ENCODE data around the gene PNKP.
A peak's percentile ranks its signal among the peaks of the same experiment; 100 is the strongest.

Gene PNKP

GRCh38 chr19:49874503-49875157 lies 7.3 kb upstream of the PNKP start:
- DNase-seq = no peak

GRCh38 chr19:49873834-49874233 lies 6.5 kb upstream of the PNKP start:
- no peak for DNase-seq

- no peak for DNase-seq
These were observed 5.7 kb upstream of the PNKP start for GRCh38 chr19:49873129-49873521.

GRCh38 chr19:49872245-49873128 lies 5.1 kb upstream of the PNKP start:
- no peak for DNase-seq

GRCh38 chr19:49871349-49871985 lies 4.1 kb upstream of the PNKP start:
- DNase-seq = no peak

- peak; percentile 43 for DNase-seq
These were observed 3.0 kb upstream of the PNKP start for GRCh38 chr19:49870309-49870901.

- DNase-seq = peak; percentile 100
These were observed 2.3 kb upstream of the PNKP start for GRCh38 chr19:49869484-49870308.

GRCh38 chr19:49869009-49869483 lies 1.7 kb upstream of the PNKP start:
- DNase-seq = peak; percentile 94

GRCh38 chr19:49864890-49865289 lies 2.5 kb downstream of the PNKP start:
- no peak for DNase-seq

GRCh38 chr19:49863935-49864320 lies 3.4 kb downstream of the PNKP start:
- DNase-seq = no peak

GRCh38 chr19:49863254-49863934 lies 4.0 kb downstream of the PNKP start:
- no peak for DNase-seq

GRCh38 chr19:49862391-49863253 lies 4.8 kb downstream of the PNKP start:
- peak; percentile 53 for DNase-seq

GRCh38 chr19:49861541-49862378 lies 5.6 kb downstream of the PNKP start:
- DNase-seq = no peak

- DNase-seq = peak; percentile 37
These were observed 6.3 kb downstream of the PNKP start for GRCh38 chr19:49861107-49861506.

- no peak for DNase-seq
These were observed 6.9 kb downstream of the PNKP start for GRCh38 chr19:49860336-49861102.

- DNase-seq = no peak
These were observed 7.6 kb downstream of the PNKP start for GRCh38 chr19:49859682-49860335.

GRCh38 chr19:49858088-49858985 lies 9.0 kb downstream of the PNKP start:
- DNase-seq = peak; percentile 23

GRCh38 chr19:49857838-49858087 lies 9.6 kb downstream of the PNKP start:
- no peak for DNase-seq
